PFSK-1 (cell line): Measurements from ENCODE around the gene IL23A.

Experiments used
- FOXP2 ChIP-seq: optimal IDR thresholded peaks from 2 replicates; pipeline ENCODE3; 2011; ENCODE audit warnings: borderline replicate concordance, control low read depth, inconsistent platforms; ENCODE audit not compliant: insufficient read depth; ENCODE audit errors: extremely low read length, extremely low read depth
- POLR2AphosphoS5 ChIP-seq: IDR thresholded peaks from 2 replicates; pipeline ENCODE4 v1.6.1; 2012; ENCODE audit warnings: low read depth, mild to moderate bottlenecking, control low read depth, low read length, moderate library complexity
- REST ChIP-seq, 2 experiments: IDR thresholded peaks; 2 replicates each; pipeline versions ENCODE4 v1.6.1 to v1.8.0; 2011 to 2012; ENCODE audit warnings: low read depth in 2 of 2, low read length in 2 of 2, control low read depth in 1 of 2, inconsistent platforms in 1 of 2, mild to moderate bottlenecking in 1 of 2, moderate library complexity in 1 of 2; ENCODE audit not compliant: insufficient read depth in 1 of 2
- SIN3A ChIP-seq: IDR thresholded peaks from 2 replicates; pipeline ENCODE4 v1.6.1; 2012; ENCODE audit warnings: mild to moderate bottlenecking, low read length, moderate library complexity, borderline replicate concordance; ENCODE audit not compliant: insufficient read depth
- TAF1 ChIP-seq: IDR thresholded peaks from 2 replicates; pipeline ENCODE4 v1.6.1; 2012; ENCODE audit warnings: low read length, control low read depth, borderline replicate concordance; ENCODE audit not compliant: insufficient read depth

Gene IL23A

GRCh38 chr12:56377989-56378316 lies 39.3 kb downstream of the IL23A start:
- no peak for TF ChIP-seq FOXP2
- no peak for TF ChIP-seq TAF1
- TF ChIP-seq REST (IDR thresholded peaks at IDR 0.05; ENCODE audit: insufficient read depth in 1 of 2, low read depth in 2 of 2, low read length in 2 of 2) = no peak
- TF ChIP-seq SIN3A = no peak
- no peak for TF ChIP-seq POLR2AphosphoS5

GRCh38 chr12:56382611-56383010 lies 43.9 kb downstream of the IL23A start:
- TF ChIP-seq POLR2AphosphoS5 = no peak
- TF ChIP-seq FOXP2 = no peak
- no peak for TF ChIP-seq SIN3A
- TF ChIP-seq TAF1 = no peak
- no peak for TF ChIP-seq REST (IDR thresholded peaks at IDR 0.05; ENCODE audit: insufficient read depth in 1 of 2, low read depth in 2 of 2, low read length in 2 of 2)

DNA sequence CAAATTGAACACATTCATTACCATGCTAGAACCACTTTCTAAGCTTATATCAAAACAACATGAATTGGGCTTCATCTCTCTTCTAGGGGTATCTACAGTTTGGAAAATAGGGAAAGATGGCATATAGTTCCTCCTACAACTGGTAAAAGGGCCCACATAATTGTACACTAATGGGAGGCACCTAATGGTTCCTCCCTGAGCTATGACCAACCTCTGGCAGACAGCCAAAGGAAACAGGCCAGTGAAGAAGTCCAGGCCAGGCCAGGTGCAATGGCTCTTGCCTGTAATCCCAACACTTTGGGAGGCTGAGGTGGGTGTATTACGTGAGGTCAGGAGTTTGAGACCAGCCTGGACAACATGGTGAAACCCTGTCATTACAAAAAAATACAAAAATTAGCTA lies 47.2 kb downstream of the IL23A start:
- no peak for TF ChIP-seq FOXP2
- no peak for TF ChIP-seq SIN3A
- no peak for TF ChIP-seq TAF1
- no peak for TF ChIP-seq POLR2AphosphoS5
- TF ChIP-seq REST (IDR thresholded peaks at IDR 0.05; ENCODE audit: insufficient read depth in 1 of 2, low read depth in 2 of 2, low read length in 2 of 2) = no peak

DNA sequence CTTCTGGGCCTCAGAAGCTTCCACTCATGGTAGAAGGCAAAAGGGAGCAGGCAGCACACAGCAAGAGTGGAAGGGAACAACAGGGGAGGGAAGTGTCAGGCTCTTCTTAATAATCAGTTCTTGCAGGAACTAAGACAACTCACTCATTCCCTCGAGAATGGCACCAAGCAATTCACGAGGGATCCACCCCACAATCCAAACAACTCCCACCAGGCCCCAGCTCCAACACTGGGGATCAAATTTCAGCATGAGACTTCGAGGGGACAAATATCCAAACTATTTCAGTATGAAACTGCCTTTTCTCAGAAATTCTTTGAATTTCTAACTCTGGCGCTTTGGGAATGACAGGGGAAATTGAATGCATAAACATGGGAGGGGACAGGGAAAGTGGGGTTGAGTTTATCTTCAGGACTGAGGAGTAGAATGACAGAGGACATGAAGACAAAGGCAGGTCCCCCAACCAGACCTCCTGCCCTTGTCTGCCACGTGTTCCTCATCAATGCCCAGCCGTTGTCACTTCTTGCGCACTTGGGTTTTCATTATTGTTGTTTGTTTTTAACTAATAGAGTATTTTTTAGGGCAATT lies 48.6 kb downstream of the IL23A start:
- no peak for TF ChIP-seq TAF1
- TF ChIP-seq REST (IDR thresholded peaks at IDR 0.05; ENCODE audit: insufficient read depth in 1 of 2, low read depth in 2 of 2, low read length in 2 of 2) = no peak
- no peak for TF ChIP-seq SIN3A
- TF ChIP-seq POLR2AphosphoS5 = no peak

DNA sequence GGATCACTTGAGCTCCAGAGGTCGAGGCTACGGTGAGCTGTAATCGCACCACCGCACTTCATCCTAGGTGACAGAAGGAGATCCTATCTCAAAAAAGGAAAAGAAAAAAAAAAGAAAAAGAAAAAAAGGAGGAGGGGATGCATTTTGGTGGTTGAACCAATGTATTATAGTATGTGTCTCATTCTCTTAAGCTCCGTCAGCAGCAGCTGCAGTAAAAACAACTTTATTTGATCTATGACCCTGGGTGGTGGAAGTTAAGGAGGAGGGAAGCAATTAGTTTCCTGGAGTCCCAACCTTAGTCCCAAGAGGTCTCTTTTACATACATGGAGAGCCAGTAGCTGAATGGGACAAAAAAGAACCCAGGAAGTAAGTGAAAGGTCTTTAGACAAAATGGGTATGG lies 50.7 kb downstream of the IL23A start:
- TF ChIP-seq POLR2AphosphoS5 (no peak), TAF1 (no peak), REST (IDR thresholded peaks at IDR 0.05; ENCODE audit: insufficient read depth in 1 of 2, low read depth in 2 of 2, low read length in 2 of 2) (no peak), SIN3A (no peak)
